ENCODE data around the gene C2orf78.
A peak's percentile ranks its signal among the peaks of the same experiment; 100 is the strongest.
"Not testable (repeated sequence)": the region's sequence is repeated elsewhere in the genome, so short reads cannot be mapped to it uniquely, and the experiment has no call there.

The C2orf78 gene, protein sequence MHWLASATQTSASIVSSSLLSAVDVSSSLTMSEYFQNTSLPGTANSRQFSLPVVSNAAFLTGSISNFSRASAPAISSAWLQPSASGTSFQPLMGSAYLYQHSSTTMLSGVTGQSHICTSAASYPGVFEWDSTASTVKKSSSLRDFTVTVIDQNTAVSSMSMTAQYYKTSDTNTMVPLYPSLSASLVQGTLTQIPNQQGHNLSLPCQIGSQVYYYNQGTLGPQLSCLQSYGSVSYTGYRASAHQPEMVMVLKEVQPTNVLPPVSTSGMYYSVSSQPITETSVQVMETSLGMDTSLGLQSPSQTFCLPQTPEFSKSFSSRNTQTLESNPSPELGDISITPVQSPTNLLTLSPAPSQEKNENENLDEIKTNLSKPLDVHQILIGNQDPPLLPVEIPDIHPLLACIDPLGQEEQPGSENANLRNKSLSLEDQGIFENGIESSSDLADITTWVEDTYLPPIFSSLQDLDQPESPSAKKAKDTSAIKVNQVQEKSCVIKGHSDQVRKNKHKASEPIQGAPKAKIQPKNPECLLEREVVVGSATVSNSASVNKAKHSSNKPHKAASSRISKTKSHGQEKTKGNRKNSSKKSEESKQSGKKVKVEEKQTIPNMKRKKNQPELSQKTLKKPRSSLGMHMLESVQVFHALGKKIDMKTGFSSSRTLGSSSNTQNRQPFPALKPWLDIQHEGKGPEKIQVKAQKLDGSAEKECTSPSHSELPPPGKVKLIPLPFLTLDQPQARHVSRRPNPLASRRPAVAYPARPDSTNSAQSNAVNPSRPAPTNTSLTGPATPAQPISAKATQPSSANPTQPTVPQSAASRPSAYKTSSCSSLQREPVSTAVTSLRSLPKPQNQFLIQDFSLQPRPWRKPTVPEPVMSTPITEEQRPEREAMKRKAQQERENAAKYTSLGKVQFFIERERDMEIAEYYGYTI

DNA sequence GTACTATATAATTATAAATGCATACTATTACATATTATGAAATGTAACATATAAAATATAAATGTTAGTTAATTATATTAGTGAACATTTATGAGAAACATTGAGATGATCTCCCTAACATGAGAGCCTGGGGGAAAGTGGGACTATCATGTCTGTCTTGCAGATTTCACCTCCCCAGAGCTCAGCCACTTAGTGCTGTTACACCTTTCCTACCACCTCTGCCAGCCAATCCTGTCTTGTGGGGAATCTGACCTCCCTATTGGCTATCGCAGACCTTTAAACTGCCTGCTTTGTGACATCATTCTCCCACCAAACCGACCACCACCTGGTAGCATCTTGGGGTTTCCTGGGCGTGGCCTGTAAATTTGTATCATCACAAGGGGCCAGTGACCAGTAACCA is at the start of gene C2orf78:
TSS of gene C2orf78 (plus strand) at position 301 of the 400 bp plus-strand sequence. CDS start 127 bp downstream, outside the sequence.
- not testable (repeated sequence) for DNase-seq

DNA sequence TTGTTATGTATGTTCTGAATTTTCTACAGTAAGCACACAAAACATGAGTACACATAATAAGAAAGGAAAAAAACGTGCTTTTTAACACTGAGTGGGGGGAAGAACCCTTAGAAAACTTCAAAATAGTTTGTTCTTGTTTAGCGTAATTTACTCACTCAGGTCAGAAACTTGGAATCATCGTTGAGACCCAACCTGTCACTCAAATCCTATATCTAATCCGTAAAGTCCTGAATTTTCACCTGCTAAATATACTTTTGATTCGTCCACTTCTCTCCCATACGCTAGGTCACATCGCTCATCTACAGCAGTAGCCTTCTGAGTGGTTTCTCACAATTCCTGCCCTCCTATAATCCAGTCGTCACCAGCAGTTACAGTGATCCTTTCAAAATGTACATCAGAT is 47.6 kb upstream of the C2orf78 start:
- DNase-seq: no peak

DNA sequence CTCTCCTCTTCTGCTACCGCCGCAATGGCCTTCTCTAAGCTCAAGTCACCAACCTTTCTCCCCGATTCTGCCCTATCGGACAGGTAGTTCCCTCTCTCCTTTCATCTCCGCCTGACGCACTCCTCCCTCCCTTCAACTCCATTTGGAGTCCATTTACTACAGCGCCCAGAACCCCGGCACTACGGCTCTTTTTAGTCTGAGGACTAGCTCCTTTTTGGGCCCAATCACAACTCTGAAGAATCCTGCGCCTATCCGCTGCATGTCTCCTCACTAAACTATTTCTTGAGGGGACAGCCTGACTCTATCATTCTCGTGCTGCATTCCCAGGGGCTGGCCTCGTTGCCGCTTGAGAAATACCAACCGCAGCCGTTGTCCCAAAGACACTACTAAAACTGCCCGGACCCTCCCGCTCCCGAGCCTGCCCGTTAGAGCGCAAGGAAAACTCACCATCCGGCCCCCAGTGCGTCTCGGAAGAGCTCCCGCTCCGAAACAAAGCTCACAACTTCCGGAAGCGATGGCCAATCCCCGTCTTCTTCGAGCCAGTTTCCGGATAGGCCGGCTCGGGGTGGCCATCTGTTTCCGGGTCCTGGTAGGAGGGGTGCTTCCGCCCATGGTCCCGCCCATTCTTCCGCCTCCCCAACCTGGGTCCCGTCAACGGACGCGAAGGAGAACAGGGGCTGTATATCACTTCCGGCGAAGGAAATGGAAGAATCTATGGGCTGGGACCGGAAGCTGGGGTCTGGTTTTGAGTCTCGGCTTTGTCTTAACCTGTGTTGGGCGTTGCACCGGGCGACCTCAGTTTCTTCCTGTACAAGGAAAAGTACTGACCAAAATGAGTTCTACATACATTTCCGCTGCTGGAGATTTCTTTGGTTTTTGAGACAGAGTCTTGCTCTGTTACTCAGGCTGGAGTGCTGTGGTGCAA is 46.9 kb upstream of the C2orf78 start, which contains the start of gene TPRKB:
TSS of gene TPRKB (minus strand) at position 491 of the 925 bp plus-strand sequence. CDS start 2,776 bp downstream, outside the sequence.
- peak; percentile 96 for DNase-seq

DNA sequence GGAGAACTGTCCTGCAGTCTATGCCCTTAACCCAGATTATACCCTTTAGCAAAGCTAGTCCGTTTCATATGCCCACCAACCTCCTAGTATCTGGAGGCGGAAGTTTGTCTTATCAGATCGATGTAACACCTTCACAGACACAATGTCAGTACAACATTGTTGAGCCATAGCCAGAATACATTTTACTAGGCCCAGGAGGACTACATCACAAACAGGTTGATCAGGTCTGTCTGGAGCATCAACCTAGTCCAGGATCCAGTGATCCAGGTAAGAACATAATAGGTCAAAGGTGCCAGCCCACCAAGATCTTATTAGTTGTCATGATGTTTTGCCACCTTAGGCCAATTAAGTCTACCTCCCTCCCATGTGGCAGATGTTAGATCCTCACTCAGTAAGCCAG is 44.9 kb upstream of the C2orf78 start:
- DNase-seq: no peak

DNA sequence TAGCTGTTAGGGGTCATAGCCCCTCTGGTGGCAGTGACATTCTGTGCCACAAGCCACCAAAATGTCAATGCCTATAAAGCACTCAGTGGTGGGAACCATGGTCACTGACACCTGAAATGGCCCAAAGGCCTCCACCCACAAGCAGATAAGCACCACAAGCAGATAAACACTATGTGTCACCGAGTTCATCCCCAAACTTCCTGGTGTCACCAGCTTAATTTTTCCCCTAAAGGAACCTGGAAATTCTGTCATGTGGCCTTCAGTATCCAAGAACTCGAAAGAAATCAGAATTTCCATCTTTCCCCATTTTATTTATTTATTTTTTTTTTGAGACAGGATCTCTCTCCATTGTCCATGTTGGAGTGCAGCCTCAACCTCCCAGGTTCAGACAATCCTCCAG is 43.2 kb upstream of the C2orf78 start:
- DNase-seq: no peak

DNA sequence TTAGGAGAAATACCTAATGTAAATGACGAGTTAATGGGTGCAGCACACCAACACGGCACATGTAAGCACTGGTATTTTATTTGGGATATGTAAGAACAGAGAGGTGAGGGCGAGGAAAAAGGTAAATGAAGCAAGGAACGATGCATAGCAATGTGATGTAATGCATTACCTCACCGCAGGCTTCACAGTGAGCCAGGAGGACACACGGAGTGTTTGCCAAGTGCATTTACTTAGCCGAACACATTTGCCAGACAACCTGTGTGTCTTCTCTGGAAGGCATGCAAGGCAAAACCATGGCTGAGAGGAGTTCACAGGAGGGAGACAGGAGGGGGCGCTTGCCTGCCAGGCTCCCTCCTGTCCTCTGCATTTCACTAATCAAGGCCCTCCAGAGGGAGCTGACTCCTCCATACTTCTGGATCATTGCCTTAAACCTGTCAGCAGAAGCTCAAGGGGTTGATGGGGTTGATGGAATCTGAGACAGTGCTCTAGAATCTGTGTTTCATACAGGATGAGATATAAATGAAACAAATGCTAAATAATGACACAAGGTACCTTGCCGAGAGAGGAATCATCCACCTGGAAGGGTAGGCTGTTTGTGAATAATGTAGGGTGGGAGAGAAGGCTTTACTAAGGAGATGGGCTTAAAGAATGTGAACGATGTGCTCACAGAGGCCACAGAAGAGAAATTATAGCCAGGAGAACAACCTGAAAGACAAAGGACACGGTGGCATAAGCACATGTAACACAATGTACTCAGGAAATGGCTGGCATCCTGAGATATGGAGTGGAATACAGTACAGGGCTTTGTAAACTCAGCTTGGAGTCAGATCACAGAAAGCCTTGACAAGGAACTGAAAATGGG is 37.7 kb upstream of the C2orf78 start:
- DNase-seq: no peak

DNA sequence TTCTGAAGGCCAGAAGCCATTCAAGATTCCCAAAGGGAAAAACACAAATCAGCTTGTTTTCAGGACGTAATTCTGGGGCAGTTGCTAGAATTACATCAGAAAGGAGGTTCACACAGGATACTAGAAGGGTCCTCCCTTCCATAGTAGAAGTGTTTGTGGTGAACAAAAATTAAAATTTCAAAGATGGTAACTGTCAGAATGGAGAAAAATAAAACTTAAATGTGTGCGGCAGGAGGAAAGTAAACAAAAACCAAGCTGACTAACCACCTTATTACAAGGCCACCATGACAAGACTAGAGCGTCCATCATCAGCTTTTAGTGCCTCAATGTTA is 37.1 kb upstream of the C2orf78 start:
- no peak for DNase-seq

DNA sequence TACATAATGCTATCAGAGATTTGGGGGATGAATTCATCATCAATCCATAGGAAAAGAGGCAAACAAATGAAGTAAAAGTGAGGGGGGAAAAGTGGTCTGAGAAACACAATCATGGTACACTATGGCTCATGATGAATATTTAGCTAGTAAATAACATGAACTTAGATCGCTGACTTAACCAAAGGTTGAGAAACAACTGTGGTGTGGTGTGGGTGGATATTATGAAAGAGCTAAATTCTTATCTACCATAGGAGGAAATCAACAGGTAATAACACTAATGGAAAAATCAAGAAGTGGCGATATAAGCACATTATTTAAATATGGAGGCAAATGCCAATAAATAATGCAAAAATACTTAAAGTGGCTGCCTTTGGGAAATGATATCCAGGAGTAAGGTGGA is 34.7 kb upstream of the C2orf78 start:
- DNase-seq: no peak

DNA sequence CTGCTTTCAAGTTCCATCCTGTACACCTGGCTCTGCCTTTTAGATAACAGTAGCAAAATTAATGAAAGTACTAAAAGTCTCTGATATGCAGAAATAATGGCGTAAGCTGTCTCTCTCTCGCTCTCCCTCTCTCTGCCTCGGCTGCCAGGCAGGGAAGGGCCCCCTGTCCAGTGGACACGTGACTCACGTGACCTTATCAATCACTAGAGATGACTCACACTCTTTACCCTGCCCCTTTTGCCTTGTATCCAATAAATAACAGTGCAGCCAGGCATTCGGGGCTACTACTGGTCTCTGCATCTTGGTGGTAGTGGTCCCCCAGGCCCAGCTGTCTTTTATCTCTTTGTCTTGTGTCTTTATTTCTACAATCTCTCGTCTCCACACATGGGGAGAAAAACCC is 29.7 kb upstream of the C2orf78 start:
- DNase-seq: not testable (repeated sequence)

DNA sequence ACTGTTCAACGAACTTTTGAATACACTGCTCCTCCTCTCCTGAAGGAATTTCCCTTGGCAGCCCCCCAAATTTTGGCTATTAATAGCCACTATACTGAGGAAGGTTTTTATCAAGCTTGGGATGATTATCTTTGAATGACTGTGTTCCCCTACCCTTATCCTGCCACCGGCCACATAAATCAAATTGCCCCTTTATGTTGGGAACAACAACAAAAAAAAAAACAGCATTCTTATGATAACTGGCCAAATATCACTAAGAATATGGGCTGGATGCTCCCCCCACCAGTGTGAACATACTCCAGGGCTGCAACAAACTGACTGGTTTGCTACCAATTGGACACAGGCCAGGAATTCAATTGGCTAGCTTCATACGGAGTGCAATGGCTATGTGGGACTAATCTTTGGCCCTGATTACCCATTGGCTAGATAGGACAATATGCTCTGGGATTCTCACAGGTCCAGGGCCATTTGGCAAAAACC is 24.7 kb upstream of the C2orf78 start:
- no peak for DNase-seq

DNA sequence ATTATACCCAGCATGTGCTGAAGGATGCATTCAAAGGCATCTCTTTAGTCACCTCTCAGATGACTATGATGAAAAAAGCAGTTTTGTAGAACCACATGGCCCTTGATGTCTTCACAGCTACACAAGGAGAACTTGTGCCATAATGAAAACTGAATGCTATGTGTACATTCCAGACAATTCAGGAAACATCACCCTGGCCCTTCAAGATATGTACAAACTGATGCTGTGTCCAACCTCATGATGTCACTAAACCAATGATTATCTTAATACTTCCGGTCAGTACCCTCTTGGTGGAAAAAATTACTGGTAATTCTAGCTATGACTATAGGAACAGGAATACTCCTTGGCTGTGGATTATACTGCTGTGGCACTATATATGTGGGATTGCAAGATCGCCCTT is 24.1 kb upstream of the C2orf78 start:
- DNase-seq: no peak

DNA sequence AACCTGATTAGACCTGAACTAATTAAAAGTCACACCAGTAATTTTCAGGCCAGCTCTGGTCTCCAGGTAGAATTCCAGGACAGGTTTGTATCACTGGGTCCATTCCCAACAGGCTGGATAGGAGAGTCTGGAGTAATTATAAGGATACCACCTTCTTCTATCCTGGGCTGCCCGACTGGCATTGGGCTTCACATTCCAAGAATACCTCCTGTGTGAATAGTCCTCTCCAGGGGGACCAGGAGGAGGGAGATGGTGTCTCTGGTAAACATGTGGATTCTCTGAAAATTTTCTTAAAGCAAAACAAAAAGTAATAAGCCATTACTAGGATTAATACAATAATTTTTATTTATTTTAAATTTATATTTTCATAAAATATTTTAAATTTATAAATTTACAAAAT is 21.4 kb upstream of the C2orf78 start:
- DNase-seq: no peak

DNA sequence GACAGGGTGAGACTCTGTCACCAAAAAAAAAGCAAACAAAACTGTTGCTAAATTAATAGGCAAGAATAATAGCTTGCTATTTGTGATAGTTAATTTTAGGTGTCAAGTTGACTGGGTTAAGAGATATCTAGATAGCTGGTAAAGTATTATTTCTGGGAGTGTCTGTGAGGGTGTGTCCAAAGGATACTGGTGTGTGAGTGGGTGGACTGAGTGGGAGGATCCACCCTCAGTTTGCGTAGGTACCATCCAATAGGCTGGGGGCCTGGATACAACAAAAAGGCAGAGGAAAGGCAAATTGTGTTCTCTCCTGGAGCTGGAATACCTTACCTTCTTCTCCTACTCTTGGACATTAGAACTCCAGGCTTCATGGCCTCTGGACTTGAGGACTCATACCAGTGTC is 19.0 kb upstream of the C2orf78 start:
- no peak for DNase-seq

DNA sequence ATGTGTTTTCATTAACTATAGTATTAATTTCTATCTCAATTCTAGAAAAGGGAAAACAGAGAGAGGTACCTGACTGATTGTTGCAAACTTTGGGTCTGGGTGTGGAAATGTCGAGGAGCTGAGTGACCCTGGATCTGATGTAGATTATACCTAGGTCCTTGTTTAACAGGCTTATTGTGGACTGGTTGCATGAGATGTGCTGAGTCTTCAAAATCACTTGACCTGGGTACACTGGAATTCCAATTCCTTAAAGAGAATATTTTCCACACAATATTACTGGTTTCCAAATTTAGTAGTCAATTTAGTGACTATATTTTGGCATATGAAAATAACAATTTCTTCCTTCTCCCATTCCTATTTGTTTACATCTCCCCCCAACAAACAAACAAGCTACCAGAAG is 17.6 kb upstream of the C2orf78 start:
- no peak for DNase-seq

DNA sequence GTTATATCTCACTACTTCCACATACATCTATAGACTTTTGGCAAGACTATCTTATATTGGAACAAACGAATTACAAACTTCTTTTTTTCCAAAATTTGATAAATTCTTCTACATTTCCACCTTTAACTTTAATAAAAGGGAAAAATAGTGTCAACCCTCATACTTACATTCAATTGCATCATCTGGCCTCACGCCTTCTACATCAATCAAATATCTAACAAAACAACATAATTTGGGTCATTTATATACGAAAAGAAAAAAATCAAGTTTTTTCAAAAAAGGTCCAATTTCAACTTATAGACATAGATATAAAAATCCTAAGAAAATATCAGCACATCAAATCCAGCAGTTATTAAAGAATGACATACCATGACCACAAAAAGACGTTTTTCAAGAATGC is 17.0 kb upstream of the C2orf78 start:
- no peak for DNase-seq

DNA sequence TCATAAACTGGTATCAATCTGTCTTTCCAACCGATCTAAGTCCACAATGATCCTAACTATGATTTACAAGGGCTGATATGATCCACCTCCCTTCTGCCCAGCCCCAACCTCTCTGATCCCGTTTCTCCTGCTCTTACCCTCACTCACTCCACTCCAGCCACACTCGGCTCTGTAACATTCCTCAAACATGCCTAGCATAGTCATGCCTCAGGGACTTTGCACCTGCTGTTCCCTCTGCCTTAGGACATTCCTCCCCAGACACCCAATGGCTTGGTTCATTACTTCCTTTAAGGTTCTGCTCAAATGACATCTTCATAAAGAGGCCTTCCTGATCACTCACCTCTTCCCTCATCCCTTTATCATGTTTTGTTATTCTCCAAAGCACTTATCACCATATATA is 13.3 kb upstream of the C2orf78 start:
- DNase-seq: no peak

DNA sequence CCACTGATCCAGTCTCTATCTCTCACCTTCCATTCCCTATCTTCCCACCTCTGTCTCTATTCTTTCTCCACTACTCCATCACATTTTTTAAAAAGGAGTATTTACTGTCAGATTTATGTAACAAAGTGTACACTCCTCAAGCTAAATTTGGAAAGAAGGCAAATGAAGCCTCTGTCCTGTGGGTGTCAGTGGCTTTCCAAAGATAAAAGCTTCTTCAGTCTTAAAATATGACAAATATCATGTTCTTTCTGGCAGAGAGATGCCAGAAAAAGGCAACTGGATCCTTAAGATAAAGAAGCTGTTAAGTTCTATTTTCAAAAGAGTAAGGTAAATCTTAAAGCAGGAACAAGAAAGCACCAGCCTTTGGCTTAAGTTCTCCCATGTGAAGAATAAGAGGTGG is 11.2 kb upstream of the C2orf78 start:
- no peak for DNase-seq

DNA sequence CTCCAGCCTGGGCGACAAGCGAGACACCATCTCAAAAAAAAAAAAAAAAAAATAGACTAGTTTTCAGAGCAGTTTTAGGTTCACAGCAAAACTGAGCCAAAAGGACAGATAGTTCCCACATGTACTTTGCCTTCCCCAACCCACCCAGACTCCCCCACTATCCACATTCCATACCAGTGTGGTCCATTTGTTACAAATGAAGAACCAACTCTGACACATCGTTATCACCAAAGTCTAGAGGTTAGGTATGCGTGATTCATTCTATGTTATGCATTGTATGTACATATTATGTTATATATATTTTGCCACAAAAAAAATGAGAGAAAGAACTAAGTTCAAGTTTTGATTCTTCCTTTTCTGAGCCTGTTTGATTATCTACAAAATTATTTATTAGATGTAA is 7.6 kb upstream of the C2orf78 start:
- DNase-seq: no peak

DNA sequence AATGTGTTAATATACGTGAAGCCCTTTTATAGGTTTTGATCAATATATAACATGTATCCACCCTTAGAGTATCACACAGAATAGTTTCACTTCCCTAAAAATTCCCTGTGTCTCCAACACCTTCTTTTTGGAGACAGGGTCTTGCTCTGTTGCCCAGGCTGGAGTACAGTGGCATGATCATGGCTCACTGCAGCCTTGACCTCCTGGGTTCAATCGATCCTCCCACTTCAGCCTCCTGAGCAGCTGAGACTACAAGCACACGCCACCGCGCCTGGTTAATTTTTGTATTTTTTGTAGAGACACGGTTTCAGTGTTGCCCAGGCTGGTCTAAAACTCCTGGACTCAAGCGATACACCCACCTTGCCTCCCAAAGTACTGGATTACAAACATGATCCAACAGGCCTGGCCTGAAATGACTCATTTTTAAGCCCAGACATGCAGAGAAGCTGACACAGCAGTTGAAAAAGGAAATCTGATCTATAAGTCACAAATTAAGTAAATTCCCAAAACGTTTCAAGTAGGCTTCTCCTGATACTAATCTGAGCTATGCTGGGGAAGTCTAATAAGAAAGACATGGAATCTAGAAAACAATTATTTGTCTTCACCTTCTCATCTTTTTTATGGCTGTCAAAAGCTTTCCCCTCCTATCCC is 7.0 kb upstream of the C2orf78 start:
- no peak for DNase-seq

DNA sequence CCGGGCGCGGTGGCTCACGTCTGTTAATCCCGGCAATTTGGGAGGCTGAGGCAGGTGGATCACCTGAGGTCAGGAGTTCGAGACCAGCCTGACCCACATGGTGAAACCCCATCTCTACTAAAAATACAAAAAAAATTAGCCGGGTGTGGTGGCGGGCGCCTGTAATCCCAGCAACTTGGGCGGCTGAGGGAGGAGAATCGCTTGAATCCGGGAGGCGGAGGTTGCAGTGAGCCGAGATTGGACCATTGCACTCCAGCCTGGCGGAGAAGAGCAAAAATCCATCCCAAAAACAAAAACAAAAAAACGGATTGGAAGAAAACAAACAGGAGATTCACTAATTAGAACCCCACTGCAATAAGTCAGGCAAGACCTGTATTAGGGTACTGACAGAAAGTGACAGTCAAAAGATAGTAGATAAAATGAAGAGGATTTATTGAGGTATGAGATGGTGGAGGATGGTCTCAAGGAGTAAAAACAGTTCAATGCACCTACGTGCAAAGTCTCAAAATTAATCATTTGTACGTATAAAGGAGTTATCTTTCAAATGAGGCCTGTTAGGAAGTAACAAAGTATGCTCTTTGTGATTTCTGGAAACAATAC is 5.0 kb upstream of the C2orf78 start:
- not testable (repeated sequence) for DNase-seq

All from DMS153 (cell line).